ENCODE data around the gene PRR35.
A peak's percentile ranks its signal among the peaks of the same experiment; 100 is the strongest.

PRR35 gene

DNA sequence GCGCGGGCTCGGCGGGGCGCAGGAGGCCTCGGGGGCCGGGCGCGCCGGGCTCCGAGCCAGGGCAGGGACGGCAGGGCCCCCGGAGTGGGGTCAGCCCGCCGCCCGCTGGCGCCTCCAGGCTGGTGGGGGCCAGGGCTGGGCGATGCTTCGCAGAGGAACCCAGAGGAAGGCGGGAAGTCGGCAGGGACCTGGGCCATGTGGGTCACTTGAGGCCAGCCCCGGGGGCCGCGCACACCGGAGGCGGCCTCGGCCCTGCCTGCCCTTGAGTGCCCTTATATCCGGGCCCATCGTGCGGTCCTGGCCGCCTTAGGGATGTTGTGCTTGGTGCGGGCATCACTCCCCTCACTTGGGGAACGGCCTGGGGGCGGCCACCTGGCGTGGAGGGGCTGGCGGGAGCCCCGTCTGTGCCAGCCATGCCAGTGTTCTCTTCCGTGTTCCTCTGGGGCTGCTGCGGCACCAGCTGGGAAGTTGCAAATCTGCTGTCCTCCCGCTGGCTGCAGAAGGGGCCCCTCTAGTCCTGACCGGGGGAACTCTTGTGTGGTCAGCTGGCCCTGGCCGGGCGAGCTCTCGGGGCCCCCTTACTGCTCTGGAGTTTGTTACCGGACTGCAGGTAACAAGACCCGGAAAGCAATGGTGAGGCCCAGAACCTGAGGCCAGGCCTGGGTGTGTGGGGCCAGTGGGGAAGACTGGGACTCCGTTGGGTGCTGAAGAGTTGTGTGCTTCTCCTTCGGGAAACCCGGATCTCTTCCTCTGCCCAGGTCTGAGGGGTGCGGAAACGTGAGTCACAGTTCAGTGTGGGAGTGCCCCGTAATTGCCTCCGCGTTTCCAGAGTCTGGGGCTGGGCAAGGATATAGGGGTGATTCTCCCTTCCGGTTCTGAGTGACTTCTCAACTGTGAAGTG, 31.8 kb upstream of the PRR35 start:
- DNase-seq (ENCODE audit: low spot score) = peak; percentile 76

DNA sequence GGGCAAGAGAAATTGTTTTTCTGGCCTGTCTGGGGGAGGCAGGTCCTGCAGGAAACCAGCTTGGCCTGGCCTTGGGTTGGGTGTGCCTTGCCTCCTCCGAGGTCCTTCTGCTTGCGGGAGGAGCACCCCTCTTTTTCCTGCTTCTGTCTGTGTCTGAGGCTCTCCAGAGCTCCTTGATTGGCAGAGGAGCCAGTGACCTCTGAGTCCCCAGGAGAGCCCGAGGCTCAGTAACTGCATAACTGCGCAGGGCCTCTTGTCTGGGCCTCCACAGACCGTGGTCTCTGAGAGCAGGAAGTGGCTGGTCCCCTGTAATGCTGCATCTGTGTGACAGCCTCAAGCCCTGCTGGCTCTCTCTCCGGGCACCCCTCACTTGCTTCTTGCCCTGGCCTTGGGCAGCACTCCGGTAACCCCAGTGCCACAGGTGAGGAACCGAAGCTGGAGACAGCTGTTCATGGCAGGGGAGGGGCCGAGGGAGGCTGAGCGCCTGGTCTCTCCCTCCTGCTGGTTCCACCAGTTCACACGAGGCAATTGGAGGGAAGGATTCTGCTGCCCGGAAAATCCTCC, 31.1 kb upstream of the PRR35 start:
- no peak for DNase-seq (ENCODE audit: low spot score)

DNA sequence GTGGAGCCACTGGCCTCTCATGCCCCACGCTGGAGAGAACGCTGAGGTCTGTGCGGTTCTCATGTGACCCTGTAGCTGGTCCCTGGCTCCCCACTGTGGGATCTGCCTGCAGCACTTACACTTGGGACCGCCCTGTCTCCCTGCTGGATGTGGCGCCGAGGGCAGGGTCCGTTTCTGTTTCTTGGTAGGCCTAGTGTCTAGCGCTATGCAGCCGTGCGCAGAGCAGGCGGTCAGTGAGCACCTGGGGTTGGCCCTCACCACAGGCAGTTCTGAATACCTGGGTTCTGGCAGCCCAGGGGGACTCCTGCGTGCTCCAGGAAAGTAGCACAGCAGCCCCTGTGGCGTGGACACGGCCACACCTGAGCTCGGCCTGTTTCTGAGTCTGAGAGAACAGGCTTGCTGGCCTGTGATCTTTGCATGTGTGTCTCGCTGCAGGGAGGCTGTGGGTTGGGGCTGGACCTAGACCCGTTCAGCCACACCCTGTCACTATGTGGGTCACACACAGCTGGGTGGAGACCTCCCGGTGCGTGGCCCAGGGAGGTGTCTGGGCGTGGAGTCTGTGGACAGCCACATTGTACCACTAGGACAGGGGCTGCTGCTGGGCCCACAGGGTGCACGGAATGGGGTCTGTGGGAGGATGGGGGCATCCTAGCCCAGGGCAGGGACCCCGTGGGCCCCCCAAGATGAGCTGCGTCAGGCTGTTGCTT, 29.9 kb upstream of the PRR35 start:
- no peak for DNase-seq (ENCODE audit: low spot score)

DNA sequence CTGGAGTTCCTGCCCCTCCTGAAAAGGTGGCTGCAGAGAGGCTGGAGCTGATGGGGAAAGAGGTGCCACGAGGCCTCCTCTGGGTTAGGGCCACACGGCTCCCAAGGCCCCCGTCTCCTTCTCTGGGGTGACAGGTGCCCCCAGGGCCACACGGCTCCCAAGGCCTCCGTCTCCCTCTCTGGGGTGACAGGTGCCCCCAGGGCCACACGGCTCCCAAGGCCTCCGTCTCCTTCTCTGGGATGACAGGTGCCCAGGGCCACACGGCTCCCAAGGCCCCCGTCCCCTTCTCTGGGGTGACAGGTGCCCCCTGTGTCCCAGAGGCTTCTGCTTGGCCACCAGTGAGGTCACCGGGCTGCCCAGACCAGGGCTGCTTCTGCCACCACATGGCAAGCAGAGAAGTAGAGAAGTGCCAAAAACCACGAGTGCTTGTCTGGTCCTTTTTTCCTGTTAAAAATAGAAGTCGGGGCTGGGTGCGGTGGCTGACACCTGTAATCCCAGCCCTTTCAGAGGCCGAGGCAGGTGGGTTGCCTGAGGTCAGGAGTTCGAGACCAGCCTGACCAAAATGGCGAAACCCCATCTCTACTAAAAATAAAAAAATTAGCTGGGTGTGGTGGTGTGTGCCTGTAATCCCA, 28.6 kb upstream of the PRR35 start:
- DNase-seq (ENCODE audit: low spot score) = no peak

DNA sequence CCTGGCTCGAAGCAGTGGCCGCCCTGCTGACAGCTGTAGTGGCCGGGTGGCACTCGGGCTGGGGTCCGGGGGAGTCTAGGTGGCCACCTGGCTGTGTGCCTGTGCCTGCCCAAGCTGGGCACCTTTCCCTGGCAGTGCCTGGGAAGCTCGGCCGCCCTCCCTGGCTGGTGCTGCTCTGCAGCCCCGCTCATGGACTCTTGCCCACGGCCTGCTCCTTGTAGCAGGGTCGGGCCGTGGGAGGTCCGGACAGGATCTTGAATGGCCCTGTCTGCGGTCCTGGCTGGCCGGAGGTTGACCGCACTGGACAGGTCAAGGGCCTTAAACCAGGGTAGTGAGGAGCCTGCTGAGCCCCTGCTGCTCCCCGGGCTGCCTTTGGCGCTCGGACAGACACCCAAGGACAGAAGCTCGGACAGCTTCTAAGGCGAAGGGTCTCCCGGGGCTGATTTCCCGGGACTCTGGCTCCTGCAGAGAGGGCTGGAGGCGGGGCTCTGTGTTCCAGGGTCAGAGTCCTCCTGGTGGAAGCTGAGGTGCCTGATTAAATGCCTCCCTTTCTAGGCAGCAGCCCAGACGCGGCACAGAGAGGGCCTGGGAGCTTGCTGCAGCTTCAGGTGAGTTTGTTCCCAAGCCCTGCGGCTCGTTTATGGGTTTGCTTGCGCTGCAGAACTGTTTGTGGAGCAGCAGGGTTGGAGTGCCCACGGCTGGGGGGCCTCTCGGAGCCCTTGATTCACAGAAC, 26.6 kb upstream of the PRR35 start:
- DNase-seq (ENCODE audit: low spot score) = peak; percentile 30

DNA sequence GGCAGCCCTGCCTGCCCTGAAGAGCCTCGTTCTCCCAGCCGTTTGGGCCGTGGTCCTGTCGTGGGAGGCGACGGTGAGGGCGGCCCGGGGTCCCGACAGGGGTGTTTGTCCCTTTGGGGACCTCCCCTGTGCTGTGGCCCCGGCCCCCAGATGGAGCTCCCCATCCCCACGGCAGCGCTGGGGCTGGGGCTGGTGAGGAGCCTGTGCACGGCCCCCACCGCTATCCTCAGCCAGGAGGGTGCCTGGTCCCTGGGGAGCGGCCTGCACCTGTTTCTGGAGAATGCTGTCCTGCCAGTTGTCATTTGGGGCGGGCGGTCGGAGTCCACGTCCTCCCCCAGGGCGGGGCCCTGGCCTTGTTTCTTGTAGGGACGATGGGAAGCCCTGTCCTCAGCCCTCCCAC, 26.1 kb upstream of the PRR35 start:
- DNase-seq (ENCODE audit: low spot score) = peak; percentile 34

DNA sequence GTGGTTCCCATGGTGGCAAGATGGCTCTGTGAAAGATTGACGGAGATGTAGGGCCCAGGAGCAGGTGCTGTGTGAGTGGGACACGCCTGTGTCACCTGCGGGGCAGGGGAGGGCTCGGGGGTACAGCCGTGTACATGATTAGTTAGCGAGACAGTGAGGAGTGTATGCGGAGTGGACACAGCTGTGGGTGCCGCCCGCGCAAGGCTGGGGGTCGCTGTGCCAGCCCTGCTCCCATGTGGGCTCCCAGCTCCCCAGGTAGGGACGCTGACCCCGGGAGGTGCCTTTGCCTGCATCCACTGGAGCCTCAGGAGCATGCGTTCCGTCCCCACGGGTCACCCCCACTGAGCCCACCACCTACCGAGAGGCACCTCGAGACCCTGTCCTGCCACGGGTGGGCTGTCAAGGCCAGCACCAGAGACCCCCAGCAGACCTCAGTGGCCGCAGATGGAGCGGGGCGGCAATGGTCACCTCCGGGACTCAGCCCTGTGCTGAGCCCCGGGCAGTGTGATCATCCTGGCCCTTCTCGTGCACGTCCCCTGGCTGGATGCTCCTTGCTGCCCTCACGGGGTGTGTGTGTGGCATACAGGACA, 25.2 kb upstream of the PRR35 start:
- DNase-seq (ENCODE audit: low spot score) = no peak

DNA sequence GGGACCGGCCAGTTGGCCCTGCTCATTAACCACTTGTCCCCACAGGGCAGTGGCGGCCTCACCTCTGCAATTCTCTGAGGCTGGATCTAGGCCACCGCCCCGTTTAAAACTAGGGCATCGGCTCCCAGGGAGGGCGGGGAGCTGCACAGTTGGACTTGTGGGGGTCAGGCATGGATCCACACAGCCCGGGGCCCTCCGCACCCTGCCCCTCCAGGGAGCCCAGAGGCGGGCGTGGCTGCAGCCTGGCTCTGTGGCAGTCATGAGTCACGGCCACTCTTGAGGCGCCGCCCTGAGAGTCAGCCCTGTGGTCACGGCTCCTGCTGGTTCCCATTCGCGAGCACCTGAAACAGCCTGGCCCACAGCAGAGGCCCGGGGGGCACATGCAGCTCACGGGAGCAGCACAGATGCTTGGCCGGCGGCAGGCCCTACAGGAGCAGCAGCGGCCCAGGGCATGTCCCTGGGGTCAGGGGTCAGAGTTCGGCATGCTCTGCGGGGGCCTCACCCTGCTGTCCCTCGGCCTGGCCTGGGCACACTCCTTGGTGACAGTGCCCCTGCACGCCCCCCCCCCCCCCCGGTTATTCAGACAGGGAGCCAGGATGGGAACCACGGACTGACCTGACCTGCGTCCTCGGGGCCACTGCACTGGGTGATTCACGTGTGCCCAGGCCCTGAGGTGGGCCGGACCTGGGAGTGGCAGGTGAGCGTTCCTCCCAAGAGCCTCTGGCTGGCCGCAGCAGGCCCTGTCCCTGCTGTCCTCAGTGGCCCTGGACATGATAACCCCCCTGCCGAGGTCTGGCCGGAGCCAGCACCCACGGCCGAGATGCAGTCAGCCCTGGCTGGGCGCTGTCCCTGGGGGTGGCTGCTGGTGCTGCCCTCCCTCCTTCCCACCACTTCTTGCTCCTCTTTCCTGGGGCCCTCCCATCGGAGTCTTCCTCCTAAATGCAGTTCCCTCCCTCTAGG, 24.5 kb upstream of the PRR35 start:
- DNase-seq (ENCODE audit: low spot score) = peak; percentile 94

DNA sequence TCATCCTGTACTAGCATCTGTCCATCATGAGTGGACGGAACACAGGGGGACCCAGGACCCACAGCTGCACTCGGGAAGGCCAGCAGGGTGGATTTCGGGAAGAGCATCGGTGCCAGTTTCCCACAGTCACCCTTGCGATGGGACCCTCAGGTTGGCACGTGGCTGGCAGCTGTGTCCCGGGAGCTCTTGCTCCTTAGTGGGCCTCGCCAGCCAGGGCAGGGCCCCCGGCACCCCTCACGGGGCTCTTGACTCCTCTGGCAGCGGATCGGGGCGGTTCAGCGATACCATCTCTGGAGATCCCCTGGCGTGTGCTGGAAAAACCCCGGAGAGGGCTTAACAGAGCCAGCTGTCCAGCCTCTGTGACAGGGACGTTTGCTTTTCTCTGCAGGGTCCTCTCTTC, 23.4 kb upstream of the PRR35 start:
- DNase-seq (ENCODE audit: low spot score) = no peak

DNA sequence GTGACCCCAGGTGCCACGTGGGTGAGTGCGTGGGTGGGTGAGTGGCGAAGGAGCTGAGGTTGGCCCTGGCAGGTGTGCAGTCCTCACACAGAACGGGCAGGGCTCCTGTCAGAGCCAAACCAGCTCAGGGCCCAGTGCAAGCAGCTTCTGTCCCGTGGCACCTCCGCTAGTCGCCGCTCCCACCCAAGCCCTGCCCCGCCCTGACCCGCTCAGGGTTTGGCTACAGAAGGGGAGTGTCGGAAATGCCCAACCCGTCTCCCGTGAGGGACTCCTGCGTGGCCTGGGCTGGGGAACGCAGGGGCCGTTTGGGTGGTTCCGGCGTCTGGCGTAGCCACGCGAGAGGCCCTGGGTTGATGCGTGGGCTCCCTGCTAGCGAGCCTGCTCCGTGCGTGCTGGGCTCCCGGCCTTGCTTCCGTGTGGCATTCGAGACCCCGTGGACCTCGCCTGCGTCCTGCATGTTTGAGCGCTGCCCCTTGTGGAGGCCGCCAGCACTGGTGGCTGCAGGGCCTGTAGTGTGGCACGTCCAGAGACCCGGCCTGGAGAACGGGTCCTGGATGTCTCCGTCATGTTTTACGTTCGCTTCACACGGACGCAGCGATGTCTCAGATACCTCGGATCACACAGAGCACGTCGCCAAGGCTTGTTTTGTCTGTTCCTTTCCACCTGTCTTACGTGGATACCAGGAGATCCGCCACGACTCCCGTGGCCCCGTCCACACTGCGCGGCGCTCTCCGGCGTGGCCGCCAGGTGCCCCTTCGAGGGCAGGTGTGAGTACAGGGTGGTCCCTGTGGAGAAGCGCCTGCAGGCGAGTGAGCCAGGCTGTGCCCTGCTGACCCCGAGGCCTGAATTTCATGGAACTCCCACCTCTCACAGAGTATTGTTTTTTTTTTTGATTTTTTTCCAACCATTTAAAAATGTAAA, 22.5 kb upstream of the PRR35 start:
- no peak for DNase-seq (ENCODE audit: low spot score)

DNA sequence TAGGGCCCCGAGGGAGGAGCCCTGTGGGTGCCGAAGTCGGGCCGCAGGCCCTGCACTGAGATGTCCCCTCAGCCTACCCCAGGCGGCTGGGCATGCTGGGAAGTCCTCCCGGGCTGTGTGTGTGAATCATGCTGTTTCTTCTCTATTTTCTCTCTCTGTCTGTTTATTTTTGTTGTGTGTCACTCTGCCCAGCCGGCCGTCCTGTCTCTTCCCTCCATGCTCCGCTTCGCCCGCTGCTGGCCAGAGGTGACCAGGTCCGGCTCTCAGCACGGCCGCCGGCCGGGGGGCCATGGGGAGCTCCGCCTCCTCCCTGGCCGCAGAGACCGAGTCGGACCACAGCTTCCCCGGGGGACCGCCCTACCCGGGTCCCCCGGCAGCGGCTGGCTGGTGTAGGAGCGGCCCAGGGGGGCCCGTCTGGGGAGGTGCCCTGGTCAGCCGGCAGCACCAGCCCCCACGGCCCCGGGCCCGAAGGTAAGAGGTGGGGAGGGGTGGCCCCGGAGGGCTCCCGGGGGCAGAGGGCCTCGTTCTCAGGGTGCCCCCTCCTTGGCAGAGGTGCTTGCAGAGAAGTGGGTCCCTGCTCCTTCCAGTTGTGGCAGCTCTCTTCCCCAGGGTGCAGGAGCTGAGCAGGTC, 20.2 kb upstream of the PRR35 start:
- DNase-seq (ENCODE audit: low spot score) = no peak

DNA sequence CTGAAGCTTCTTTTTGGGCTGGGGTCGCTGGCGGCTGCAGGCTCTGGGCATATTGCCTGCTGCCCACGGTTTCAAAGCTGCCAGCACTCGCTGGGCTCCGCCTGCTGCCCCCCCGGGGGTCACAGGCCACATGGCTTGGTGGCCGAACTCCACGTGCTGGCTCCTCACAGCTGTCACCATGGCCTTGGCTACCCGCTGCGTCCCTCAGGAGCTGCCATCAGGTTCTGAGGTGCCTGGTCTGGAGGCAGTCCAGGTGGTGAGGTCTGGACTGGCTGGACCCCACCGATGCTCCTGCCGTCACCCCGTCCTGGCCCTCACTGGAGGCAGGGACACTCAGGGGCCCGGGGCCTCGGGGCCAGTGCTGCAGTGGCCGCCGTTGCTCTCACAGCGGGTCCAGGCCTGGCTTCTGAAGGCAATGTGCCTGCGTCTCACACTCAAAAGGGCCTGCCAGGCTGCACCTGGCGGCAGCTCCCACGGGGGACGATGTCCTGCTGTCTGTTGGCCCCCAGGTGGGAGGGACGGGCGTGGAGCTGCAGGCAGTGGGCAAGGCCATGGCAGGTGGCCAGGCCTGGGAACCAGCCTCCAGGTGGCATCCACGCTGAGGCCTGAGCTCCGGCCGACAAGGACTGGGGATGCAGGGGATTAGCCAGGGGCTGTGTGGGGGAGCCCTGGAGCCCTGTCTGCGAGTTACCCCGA, 19.4 kb upstream of the PRR35 start:
- no peak for DNase-seq (ENCODE audit: low spot score)

DNA sequence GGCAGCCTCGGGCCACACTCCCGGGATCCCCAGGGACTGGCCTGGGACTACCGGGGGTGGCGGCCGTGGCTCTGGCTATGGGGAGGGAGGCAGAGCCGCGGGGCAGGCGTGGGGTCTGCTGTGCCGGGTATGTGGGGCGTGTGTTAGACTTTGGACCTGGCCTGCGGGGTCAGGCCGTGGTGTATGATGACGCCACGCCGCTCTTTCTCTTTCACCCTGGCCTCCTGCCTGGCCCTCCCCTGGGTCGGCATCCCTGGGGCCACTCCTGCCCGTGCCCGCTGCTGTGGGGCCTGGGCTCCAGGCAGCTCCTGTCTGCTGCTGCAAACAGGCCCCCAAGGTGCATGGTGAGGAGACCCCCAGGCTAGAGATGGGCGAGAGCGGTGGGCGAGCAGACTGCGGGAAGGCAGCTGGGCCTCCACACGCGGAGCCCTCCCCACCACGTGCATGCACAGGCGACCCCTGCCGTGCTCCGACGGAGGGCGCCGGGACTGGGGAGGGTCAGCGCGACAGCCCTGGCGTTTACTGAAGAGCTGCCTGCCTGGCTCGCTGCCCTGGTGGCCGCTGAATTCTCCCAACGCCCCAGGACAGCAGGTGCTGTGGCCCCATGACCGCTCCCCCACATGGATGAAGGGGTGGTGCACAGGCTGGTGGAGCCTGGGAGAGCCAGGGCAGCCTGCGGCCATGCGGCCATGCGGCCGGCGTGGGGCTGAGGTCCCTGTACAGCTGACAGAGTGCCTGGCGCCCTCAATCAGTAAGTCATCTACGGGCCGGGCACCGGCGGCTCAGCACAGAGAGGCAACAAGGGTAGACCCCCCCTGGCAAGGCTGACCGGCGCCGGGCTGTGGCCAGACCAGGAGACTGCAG, 16.7 kb upstream of the PRR35 start:
- DNase-seq (ENCODE audit: low spot score) = no peak

DNA sequence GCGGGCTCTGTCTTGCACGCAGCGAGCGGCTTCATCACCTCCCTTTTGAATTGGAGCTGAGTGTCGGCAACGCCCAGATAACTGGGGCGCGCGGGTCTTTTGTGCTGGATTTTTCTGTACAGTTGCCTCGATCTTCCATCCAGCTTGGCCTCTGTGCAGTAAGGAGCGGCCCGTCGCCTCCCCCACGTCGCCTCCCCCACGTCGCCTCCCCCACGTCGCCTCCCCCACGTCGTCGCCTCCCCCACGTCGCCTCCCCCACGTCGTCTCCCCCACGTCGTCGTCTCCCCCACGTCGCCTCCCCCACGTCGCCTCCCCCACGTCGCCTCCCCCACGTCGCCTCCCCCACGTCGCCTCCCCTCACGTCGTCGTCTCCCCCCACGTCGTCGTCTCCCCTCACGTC, 15.7 kb upstream of the PRR35 start:
- DNase-seq (ENCODE audit: low spot score) = no peak

DNA sequence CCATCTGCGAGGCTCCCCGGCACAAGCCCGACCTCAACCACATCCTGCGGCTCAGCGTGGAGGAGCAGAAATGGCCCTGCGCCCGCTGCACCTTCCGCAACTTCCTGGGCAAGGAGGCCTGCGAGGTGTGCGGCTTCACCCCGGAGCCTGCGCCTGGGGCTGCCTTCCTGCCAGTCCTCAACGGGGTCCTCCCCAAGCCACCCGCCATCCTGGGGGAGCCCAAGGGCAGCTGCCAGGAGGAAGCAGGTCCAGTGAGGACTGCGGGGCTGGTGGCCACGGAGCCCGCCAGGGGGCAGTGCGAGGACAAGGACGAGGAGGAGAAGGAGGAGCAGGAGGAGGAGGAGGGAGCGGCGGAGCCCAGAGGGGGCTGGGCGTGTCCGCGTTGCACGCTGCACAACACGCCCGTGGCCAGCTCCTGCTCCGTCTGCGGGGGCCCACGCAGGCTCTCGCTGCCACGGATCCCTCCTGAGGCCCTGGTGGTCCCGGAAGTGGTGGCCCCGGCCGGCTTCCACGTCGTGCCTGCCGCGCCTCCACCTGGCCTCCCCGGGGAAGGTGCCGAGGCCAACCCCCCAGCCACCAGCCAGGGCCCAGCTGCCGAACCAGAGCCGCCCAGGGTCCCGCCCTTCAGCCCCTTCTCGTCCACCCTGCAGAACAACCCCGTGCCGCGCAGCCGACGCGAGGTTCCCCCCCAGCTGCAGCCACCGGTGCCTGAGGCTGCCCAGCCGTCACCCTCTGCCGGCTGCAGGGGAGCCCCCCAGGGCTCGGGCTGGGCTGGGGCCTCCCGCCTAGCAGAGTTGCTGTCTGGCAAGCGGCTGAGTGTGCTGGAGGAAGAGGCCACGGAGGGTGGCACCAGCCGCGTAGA, 13.1 kb upstream of the PRR35 start:
- DNase-seq (ENCODE audit: low spot score) = no peak

DNA sequence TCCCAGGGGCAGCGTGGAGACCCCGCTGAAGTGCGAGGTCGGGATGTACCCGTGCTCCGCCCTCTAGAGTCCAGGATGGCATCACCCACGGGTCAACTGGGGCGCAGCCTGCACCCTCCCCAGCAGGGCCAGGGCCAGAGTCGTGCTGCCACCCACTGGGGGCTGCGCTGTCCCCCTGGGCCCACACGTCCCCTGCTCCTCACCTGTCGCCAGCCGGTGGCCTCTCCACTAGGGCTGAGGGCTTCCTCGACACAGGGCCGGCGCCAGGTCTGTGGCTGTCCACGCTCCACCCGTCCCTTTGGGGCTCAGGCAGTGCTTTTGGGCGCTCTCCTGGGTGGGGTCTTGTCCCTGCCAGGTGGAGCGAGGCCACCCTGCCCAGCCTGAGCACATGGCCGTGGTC, 11.6 kb upstream of the PRR35 start:
- DNase-seq (ENCODE audit: low spot score) = no peak
